Bronchial epithelial cell (primary cell): ENCODE data around the gene IL3RA. TPM values are rescaled to one million over a fixed set of nuclear protein-coding genes. Genes with fewer than 3 reads are reported as not detected.
"Not testable (repeated sequence)": the region's sequence is repeated elsewhere in the genome, so short reads cannot be mapped to it uniquely, and the experiment has no call there.

Experiments used
- DNase-seq: peaks from one replicate; pipeline ENCODE4 v3.0.0-alpha.2; 2010; ENCODE audit warnings: low read depth
- FAIRE-seq: peaks from 2 replicates; lab custom pipeline; 2011; peaks lifted over from hg19 to GRCh38; lab: Jason Lieb, UNC
- H3K27me3 ChIP-seq: 2 replicates; pipeline ENCODE4 v1.5.1; 2011; ENCODE audit warnings: low read length; ENCODE audit not compliant: control insufficient read depth, insufficient read depth
- H3K36me3 ChIP-seq: 2 replicates; pipeline ENCODE4 v1.5.1; 2011; ENCODE audit warnings: low read length; ENCODE audit not compliant: control insufficient read depth, insufficient read depth
- H3K4me3 ChIP-seq: 2 replicates; pipeline ENCODE4 v1.5.1; 2011; ENCODE audit warnings: mild to moderate bottlenecking, low read depth, low read length, control low read depth
- total RNA-seq: library from RNA; depleted of rRNA; stranded (reverse); fragments of >200 nt; gene quantifications from 2 replicates; pipeline ENCODE4 v1.2.1, GENCODE V29; 2014
- TF ChIP-seq, protein P1 (sequence below): IDR thresholded peaks from 2 replicates; pipeline ENCODE4 v1.5.1; 2011; ENCODE audit warnings: mild to moderate bottlenecking, moderate library complexity, low read length, control low read depth, inconsistent platforms; ENCODE audit not compliant: insufficient read depth, severe bottlenecking

Gene IL3RA
- total RNA-seq, 1 donor from 2014 or later = not detected

DNA sequence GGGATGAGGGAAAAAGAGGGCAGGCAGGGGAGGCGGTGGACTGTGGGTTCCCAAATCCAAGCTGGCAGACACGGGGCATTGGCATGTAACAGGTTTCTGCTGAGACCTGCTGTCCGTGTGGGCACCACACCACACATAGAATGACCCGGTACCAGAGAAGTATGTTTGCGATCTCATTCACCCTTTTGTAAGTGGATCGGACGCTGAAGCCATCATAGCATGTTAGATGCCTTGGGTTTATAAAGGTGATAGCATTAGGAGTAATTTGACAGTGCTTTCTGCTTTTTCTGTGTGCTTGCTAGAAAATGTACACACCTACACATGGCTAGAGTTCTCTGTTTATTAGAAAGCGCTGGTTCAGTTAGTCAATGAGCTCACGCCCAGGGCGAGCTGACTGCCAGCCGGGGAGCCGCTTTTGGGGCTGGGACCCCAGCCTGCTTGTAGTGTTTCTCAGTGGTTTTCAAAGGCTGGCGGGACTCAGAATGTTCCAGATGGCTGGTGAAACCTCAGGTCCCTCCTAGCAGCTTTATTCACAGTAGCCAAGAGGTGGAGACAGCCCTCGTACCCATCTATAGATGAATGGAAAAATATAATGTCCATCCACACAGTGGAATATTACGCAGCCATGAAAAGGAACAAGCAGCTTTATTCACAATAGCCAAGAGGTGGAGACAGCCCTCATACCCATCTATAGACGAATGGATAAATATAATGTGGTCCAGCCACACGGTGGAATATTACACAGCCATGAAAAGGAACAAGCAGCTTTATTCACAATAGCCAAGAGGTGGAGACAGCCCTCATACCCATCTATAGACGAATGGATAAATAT, 579 bp downstream of the IL3RA start:
- no peak overlapping the region for H3K4me3 ChIP-seq
- H3K36me3 ChIP-seq = no peaks in the 10 kb centered on the region

DNA sequence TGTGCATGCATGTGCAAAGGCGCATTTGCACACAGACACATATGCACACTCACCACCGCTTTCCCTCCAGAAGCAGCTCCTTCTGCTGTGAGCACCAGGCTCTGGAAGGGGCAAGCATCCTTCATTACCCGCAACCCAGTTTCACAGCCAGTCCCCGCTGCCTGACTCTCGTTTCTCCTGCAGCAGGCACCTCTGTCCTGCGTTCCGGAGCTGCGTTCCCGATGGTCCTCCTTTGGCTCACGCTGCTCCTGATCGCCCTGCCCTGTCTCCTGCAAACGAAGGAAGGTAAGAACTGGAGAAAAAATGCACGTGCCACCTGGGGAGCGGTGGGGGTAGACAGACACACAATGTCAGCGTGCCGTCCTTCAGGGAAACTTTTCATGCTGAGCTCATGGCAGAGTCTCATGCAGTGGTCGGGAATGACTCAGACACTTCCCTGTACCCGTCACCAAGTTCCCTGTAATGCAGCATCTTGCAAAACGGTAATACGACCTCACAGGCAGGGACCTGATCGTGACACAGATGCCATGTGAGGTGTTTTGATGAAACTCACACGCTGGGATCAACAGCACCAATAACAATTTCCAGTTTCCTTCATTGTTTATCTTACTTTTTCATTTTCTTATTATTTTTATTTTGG, 5.1 kb downstream of the IL3RA start:
- FAIRE-seq = no peak

More for the DNA sequence above, 579 bp downstream of the IL3RA start:
- TF ChIP-seq, protein P1, sequence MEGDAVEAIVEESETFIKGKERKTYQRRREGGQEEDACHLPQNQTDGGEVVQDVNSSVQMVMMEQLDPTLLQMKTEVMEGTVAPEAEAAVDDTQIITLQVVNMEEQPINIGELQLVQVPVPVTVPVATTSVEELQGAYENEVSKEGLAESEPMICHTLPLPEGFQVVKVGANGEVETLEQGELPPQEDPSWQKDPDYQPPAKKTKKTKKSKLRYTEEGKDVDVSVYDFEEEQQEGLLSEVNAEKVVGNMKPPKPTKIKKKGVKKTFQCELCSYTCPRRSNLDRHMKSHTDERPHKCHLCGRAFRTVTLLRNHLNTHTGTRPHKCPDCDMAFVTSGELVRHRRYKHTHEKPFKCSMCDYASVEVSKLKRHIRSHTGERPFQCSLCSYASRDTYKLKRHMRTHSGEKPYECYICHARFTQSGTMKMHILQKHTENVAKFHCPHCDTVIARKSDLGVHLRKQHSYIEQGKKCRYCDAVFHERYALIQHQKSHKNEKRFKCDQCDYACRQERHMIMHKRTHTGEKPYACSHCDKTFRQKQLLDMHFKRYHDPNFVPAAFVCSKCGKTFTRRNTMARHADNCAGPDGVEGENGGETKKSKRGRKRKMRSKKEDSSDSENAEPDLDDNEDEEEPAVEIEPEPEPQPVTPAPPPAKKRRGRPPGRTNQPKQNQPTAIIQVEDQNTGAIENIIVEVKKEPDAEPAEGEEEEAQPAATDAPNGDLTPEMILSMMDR = no peak
- H3K27me3 ChIP-seq = no peaks in the 10 kb centered on the region
- DNase-seq (no peak), FAIRE-seq (no peak)

DNA sequence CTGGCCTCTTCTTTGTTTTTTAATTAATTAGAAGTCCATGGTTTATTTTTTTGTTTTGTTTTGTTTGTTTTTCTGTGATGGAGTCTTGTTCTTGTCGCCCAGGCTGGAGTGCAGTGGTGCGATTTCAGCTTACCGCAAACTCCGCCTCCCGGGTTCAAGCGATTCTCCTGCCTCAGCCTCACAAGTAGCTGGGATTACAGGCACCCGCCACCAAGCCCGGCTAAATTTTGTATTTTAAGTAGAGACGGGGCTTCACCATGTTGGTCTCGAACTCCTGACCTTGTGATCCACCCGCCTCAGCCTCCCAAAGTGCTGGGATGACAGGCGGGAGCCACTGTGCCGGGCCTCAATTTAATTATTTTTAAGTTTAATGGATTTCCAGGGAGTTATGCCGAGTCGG, 13.0 kb downstream of the IL3RA start:
- FAIRE-seq, H3K4me3 ChIP-seq, H3K36me3 ChIP-seq, DNase-seq, H3K27me3 ChIP-seq: not testable (repeated sequence)

More for the DNA sequence above, 5.1 kb downstream of the IL3RA start:
- Histone ChIP-seq H3K4me3 (no peak overlapping the region), H3K27me3 (no peaks in the 10 kb centered on the region), H3K36me3 (no peaks in the 10 kb centered on the region)
- TF ChIP-seq, protein P1 = no peak
- no peak for DNase-seq

DNA sequence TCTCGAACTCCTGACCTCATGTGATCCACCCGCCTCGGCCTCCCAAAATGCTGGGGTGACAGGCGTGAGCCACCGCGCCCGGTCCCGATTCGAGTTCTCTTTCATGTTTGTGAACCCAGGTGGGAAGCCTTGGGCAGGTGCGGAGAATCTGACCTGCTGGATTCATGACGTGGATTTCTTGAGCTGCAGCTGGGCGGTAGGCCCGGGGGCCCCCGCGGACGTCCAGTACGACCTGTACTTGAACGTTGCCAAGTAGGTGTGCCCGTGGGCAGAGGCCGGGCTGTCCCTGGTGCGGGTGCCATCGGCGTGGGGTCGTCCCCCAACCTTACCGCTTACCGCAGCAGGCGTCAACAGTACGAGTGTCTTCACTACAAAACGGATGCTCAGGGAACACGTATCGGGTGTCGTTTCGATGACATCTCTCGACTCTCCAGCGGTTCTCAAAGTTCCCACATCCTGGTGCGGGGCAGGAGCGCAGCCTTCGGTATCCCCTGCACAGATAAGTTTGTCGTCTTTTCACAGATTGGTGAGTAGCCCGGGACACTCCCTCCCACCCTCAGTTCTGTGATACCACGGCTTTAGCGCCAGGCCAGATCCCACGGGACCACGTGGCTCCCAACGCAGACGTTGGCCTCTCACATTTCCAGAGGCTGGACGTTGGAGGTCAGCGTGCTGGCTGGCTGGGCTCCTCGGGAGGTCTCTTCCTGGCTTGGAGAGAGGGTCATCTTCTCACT, 15.6 kb downstream of the IL3RA start:
- TF ChIP-seq, protein P1 = no peak
- DNase-seq (no peak), FAIRE-seq (no peak)
- no peaks in the 10 kb centered on the region for H3K36me3 ChIP-seq
- H3K4me3 ChIP-seq = no peak overlapping the region
- H3K27me3 ChIP-seq = no peaks in the 10 kb centered on the region

DNA sequence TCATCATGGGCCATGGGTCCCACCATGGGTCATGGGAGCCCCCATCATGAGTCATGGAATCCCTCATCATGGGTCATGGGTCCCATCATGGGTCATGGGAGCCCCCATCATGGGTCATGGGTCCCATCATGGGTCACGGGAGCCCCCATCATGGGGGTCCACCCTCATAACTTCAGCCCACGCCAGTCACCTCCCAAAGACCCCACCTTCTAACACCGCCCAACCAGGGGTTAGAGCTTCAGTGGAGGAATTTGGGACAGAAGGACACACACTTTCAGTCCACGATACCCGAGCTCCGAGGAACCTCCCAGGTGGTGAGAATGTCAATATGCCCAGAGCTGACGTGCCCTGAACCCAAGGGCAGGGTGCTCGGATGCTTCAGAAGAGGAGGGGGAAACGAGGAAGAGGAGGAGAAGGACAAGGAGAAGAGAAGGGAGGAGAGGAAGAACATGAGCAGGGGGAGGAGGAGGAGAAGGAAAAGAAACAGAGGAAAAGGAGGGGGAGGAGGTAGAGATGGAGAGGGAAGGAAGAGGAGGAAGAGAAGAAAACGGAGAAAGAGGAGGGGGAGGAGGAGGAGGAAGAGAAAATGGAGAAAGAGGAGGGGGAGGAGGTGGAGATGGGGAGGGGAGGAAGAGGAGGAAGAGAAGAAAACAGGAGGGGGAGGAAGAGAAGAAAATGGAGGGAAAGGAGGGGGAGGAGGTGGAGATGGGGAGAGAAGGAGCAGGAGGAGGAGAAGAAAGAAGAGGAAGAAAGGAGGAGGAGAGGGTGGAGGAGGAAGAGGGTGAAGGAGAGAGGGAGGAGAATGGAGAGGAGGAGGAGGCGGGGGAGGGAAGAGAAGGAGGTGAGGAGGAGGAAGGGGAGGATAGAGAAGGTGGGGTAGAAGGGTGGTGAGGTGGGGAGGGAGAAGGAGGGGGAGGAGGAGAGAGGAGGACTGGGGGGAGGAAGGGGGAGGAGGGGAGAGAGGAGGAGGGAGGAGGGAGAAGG, 17.7 kb downstream of the IL3RA start:
- TF ChIP-seq, protein P1 = no peak
- Histone ChIP-seq H3K4me3 (no peak overlapping the region), H3K36me3 (no peaks in the 10 kb centered on the region), H3K27me3 (no peaks in the 10 kb centered on the region)
- no peak for FAIRE-seq
- no peak for DNase-seq
